ENCODE results near the gene FOXA3. TPM values are rescaled to one million over a fixed set of nuclear protein-coding genes. Genes with fewer than 3 reads are reported as not detected.
A peak's percentile ranks its signal among the peaks of the same experiment; 100 is the strongest.

The FOXA3 gene
- total RNA-seq, 1 donor from 2014 or later: 1.6 TPM

DNA sequence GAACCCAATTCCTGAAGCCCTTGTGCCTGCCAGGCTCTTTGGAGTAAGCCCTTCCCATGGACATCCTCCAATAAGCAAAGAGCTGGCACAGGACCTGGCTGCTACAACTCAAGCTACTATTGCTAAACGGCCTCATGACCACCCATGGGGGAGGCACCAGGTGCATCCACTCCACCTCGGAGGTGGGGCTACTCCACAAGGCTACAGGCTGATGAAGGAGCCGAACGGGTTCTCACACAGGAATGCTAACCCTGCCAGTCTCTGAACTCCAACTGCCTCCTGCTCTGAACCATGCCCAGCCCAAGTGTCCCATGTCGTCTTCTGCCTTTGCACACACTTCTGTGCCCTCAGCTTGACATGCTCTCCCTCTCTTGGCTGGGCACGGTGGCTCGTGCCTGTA is 11.1 kb upstream of the FOXA3 start:
- H3K4me3 ChIP-seq: no peak overlapping the region
- no peak for TF ChIP-seq CTCF (IDR thresholded peaks at IDR 0.05)
- peaks cover 80% of the 10 kb centered on the region for H3K36me3 ChIP-seq
- peak; percentile 97 for ATAC-seq
- no peak overlapping the region for H3K27ac ChIP-seq
- DNase-seq: peak; percentile 91
- H3K27me3 ChIP-seq: no peaks in the 10 kb centered on the region
- H3K4me1 ChIP-seq: no peaks in the 10 kb centered on the region
- intact Hi-C loops (cut with DNase I): no loop called here
- no peaks in the 10 kb centered on the region for H3K9me3 ChIP-seq

GRCh38 chr19:45854167-45854778 is 9.9 kb upstream of the FOXA3 start:
- no peaks in the 10 kb centered on the region for H3K9me3 ChIP-seq
- H3K4me1 ChIP-seq: no peaks in the 10 kb centered on the region
- intact Hi-C loops (cut with DNase I): no loop called here
- peaks cover 78% of the 10 kb centered on the region for H3K36me3 ChIP-seq
- DNase-seq (no peak), ATAC-seq (no peak)
- no peaks in the 10 kb centered on the region for H3K27me3 ChIP-seq
- TF ChIP-seq CTCF (IDR thresholded peaks at IDR 0.05): no peak
- no peak overlapping the region for H3K27ac ChIP-seq
- H3K4me3 ChIP-seq: no peak overlapping the region

DNA sequence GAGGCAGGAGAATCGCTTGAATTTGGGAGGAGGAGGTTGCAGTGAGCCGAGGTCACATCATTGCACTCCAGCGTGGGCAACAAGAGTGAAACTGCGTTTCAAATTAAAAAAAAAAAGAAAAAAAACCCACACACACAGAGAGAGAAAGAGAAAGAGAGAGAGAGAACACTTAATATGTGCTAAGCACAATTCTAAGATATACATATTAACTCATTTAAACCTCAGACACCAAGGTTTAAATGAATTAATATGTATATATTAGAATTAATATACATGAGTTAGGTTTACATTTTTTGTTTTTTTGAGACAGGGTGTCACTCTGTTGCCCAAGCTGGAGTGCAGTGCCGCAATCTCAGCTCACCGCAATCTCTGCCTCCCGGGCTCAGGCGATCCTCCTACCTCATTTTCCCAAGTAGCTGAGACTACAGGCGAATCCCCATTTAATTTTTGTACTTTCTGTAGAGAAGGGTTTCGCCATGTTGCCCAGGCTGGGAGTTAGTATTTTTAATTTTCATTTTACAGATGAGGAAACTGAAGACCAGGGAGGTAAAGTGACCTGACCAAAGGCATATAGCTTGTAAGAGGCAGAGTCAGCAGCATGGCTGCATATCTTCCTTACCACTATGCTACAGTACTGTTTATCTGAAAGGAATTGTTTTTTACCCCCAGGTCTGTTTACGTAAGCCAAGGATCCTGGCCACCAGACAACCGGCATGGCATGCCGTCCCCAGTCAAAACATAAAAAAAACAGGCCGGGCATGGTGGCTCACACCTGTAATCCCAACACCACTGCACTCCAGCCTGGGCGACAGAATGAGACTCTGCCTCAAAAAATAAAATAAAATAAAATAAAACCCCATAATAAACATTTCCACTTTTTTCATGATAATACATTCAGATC is 3.5 kb upstream of the FOXA3 start:
- DNase-seq (no peak), ATAC-seq (no peak)
- Histone ChIP-seq H3K4me3 (no peak overlapping the region), H3K36me3 (peaks cover 39% of the 10 kb centered on the region), H3K9me3 (no peaks in the 10 kb centered on the region), H3K4me1 (peaks cover 16% of the 10 kb centered on the region), H3K27me3 (peaks cover 16% of the 10 kb centered on the region), H3K27ac (no peak overlapping the region)
- intact Hi-C loops (cut with DNase I): no loop called here
- no peak for TF ChIP-seq CTCF (IDR thresholded peaks at IDR 0.05)

DNA sequence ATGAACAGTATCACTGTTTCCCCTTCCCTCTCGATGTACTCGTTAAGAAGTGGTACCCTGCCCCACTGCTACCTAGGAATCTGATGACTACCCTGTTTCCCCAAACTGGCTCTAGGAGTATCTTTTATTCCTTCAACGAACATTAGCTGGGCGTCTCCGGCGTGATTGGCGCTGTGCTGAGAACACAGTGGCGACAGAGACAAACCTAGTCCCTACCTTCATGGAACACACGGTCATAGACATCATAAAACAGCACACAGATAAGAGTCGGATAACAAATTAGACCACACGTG is 1.9 kb upstream of the FOXA3 start:
- Histone ChIP-seq H3K4me1 (peaks cover 16% of the 10 kb centered on the region), H3K9me3 (no peaks in the 10 kb centered on the region), H3K27ac (peak overlapping the region; percentile 90), H3K36me3 (peaks cover 28% of the 10 kb centered on the region), H3K4me3 (peak overlapping the region; percentile 97), H3K27me3 (peaks cover 16% of the 10 kb centered on the region)
- intact Hi-C loops (cut with DNase I): no loop called here
- no peak for TF ChIP-seq CTCF (IDR thresholded peaks at IDR 0.05)
- DNase-seq (no peak), ATAC-seq (no peak)

GRCh38 chr19:45862564-45863334 is 1.4 kb upstream of the FOXA3 start, which contains the start of gene SYMPK:
TSS of gene SYMPK (minus strand) at chr19:45863147. CDS start at chr19:45854495, 8,652 bp downstream.
- H3K36me3 ChIP-seq: peaks cover 28% of the 10 kb centered on the region
- H3K9me3 ChIP-seq: no peaks in the 10 kb centered on the region
- DNase-seq (peak; percentile 99), ATAC-seq (peak; percentile 98)
- H3K4me1 ChIP-seq: peaks cover 16% of the 10 kb centered on the region
- no peak for TF ChIP-seq CTCF (IDR thresholded peaks at IDR 0.05)
- H3K27me3 ChIP-seq: peaks cover 16% of the 10 kb centered on the region
- intact Hi-C loops (cut with DNase I): no loop called here
- peak within 1 kb of the TSS; percentile 97 for H3K4me3 ChIP-seq
- peak within 1 kb of the TSS; percentile 90 for H3K27ac ChIP-seq
